Tibial artery (tissue), 4 donors: ENCODE data around the gene CADM2.

ENCODE experiments used
- DNase-seq, 2 donors: peaks; one replicate each; pipeline ENCODE4 v3.0.0-alpha.2; 2019
- H3K27ac ChIP-seq, 2 donors: fragments of 200-600 bp; sonication (generic) in 1 of 2; 1 replicate in 1 of 2; 2 replicates in 1 of 2; pipeline ENCODE4 v1.5.1; 2018 to 2019; ENCODE audit warnings: mild to moderate bottlenecking in 1 of 2
- H3K27me3 ChIP-seq, 2 donors: fragments of 200-600 bp; sonication (generic) in 1 of 2; one replicate each; pipeline versions ENCODE4 v1.5.1 to v1.6.0; 2016 to 2019
- H3K36me3 ChIP-seq, 3 donors: fragments of 200-600 bp; sonication (generic) in 2 of 3; one replicate each; pipeline ENCODE4 v1.5.1; 2016 to 2019; ENCODE audit warnings: mild to moderate bottlenecking in 2 of 3
- H3K4me1 ChIP-seq, 4 donors: fragments of 200-600 bp; sonication (generic) in 2 of 4; 1 replicate in 3 of 4; 2 replicates in 1 of 4; pipeline ENCODE4 v1.5.1; 2016 to 2019
- H3K4me3 ChIP-seq, 2 donors: fragments of 200-600 bp; sonication (generic) in 1 of 2; 1 replicate in 1 of 2; 2 replicates in 1 of 2; pipeline ENCODE4 v1.5.1; 2018 to 2019; ENCODE audit warnings: mild to moderate bottlenecking in 2 of 2
- H3K9me3 ChIP-seq, 3 donors: fragments of 200-600 bp; sonication (generic) in 1 of 3; one replicate each; pipeline ENCODE4 v1.5.1; 2016 to 2019
- CTCF ChIP-seq, 2 experiments: fragments of 200-600 bp in 1 of 2; fragments of 450-650 bp in 1 of 2; IDR thresholded peaks; one replicate each; pipeline ENCODE4 v1.5.1; 2017 to 2019; ENCODE audit warnings: antibody characterized with exemption in 2 of 2, mild to moderate bottlenecking in 1 of 2, moderate library complexity in 1 of 2
- intact Hi-C: fragments of 100-400 bp; cut with DNase I; formaldehyde crosslinking; loops from one replicate; pipeline ENCODE4 v1.15.0; 2023; ENCODE audit warnings: low total_unique reads

The CADM2 gene

GRCh38 chr3:85481411-85482212 lies 522.8 kb downstream of the CADM2 start:
- peak overlapping the region in 1 of 2 donors; percentile 20 for H3K27ac ChIP-seq
- no peak for DNase-seq
- H3K27me3 ChIP-seq, result no peaks in the 10 kb centered on the region
- H3K4me1 ChIP-seq, result peaks cover 0 to 7% (median 0%) of the 10 kb centered on the region in 4 donors
- intact Hi-C loops, result no loop called here
- no peak for TF ChIP-seq CTCF (IDR thresholded peaks at IDR 0.05)
- H3K36me3 ChIP-seq, result no peaks in the 10 kb centered on the region
- no peak overlapping the region for H3K4me3 ChIP-seq
- no peaks in the 10 kb centered on the region for H3K9me3 ChIP-seq

DNA sequence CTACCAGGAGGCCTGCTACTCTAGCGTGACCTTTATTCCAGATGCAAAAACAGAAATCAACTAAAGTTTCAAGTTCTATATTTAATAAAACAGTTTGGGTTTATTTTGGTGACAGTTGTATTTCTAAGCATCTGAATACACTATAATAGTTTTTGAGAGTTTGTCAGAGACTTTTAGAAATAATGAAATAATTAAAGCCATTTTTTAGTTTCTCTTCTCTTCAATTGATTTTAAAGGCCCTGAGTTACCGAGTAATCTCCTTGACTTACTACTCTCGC lies 523.4 kb downstream of the CADM2 start:
- H3K4me1 ChIP-seq, result peaks cover 0 to 6% (median 0%) of the 10 kb centered on the region in 4 donors
- no peaks in the 10 kb centered on the region for H3K27me3 ChIP-seq
- H3K27ac ChIP-seq, result peak overlapping the region in 1 of 2 donors; percentile 20
- no peak for DNase-seq
- no peak overlapping the region for H3K4me3 ChIP-seq
- no peak for TF ChIP-seq CTCF (IDR thresholded peaks at IDR 0.05)
- intact Hi-C loops, result no loop called here
- H3K36me3 ChIP-seq, result no peaks in the 10 kb centered on the region
- no peaks in the 10 kb centered on the region for H3K9me3 ChIP-seq

- no peak overlapping the region for H3K27ac ChIP-seq
- no peaks in the 10 kb centered on the region for H3K4me1 ChIP-seq
- no peak for TF ChIP-seq CTCF (IDR thresholded peaks at IDR 0.05)
- H3K9me3 ChIP-seq, result no peaks in the 10 kb centered on the region
- no peaks in the 10 kb centered on the region for H3K27me3 ChIP-seq
- no peak overlapping the region for H3K4me3 ChIP-seq
- no peaks in the 10 kb centered on the region for H3K36me3 ChIP-seq
- intact Hi-C loops, result no loop called here
- DNase-seq, result no peak
Measured at GRCh38 chr3:85483986-85484385, 525.2 kb downstream of the CADM2 start.

GRCh38 chr3:85487375-85487774 lies 528.6 kb downstream of the CADM2 start:
- no peak for DNase-seq

DNA sequence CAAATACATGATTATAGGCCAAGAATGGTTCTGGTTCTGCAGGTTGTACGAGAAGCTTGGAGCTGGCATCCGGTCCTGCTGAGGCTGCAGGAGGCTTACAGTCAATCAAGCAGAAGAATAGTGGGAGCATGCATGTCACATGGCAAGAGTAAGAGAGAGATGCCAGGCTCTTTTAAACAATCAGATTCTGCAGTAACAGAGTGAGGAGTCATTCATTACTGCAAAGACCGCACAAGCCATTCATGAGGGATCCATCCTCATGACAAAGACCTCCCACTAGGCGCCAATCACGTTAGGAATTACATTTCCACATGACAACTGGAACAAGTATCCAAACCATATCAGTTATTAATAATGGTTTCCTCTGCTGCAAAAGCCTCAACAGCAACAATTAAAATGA lies 536.8 kb downstream of the CADM2 start:
- intact Hi-C loops, result no loop called here
- Histone ChIP-seq H3K4me3 (no peak overlapping the region), H3K27ac (no peak overlapping the region), H3K27me3 (no peaks in the 10 kb centered on the region), H3K4me1 (no peaks in the 10 kb centered on the region), H3K9me3 (no peaks in the 10 kb centered on the region), H3K36me3 (no peaks in the 10 kb centered on the region)
- no peak for DNase-seq
- TF ChIP-seq CTCF (IDR thresholded peaks at IDR 0.05), result no peak

More at GRCh38 chr3:85487375-85487774, 528.6 kb downstream of the CADM2 start:
- Histone ChIP-seq H3K27ac (no peak overlapping the region), H3K4me1 (no peaks in the 10 kb centered on the region), H3K4me3 (no peak overlapping the region), H3K9me3 (no peaks in the 10 kb centered on the region), H3K36me3 (no peaks in the 10 kb centered on the region), H3K27me3 (no peaks in the 10 kb centered on the region)
- no peak for TF ChIP-seq CTCF (IDR thresholded peaks at IDR 0.05)
- intact Hi-C loops, result no loop called here

- intact Hi-C loops, result no loop called here
- no peaks in the 10 kb centered on the region for H3K9me3 ChIP-seq
- DNase-seq, result no peak
- H3K27me3 ChIP-seq, result no peaks in the 10 kb centered on the region
- no peak overlapping the region for H3K27ac ChIP-seq
- no peaks in the 10 kb centered on the region for H3K36me3 ChIP-seq
- no peak for TF ChIP-seq CTCF (IDR thresholded peaks at IDR 0.05)
- no peaks in the 10 kb centered on the region for H3K4me1 ChIP-seq
- H3K4me3 ChIP-seq, result no peak overlapping the region
Measured at GRCh38 chr3:85498177-85498576, 539.4 kb downstream of the CADM2 start.
